A549 treated with Hydrocortisone at 1 μM for 4 hours (cell line): ENCODE data around the gene ITPR2. TPM values are rescaled to one million over a fixed set of nuclear protein-coding genes. Genes with fewer than 3 reads are reported as not detected.

ENCODE experiments used
- total RNA-seq: library from RNA; stranded (reverse); fragments of 200-300 nt; extraction: Qiagen RNA extraction; gene quantifications from 5 replicates; pipeline ENCODE4 v1.2.3, GENCODE V29; 2022

Gene ITPR2
- 1.6 to 3.3 TPM (median 2.8 TPM) in 5 replicates for total RNA-seq

GRCh38 chr12:26832822-26833742 lies at the start of gene ITPR2:
Gene ITPR2, minus strand, starts transcription at chr12:26833194. Its CDS starts 413 bp downstream, at chr12:26832781.

Other genes starting within 250 kb of the ITPR2 start
- 19.5 to 34.7 TPM (median 21.9 TPM) in 5 replicates for gene INTS13, start 104.8 kb upstream of the ITPR2 start, total RNA-seq
- 24.9 to 34.0 TPM (median 26.0 TPM) in 5 replicates for gene FGFR1OP2, start 105.3 kb upstream of the ITPR2 start, total RNA-seq
- gene TM7SF3, start 181.2 kb upstream of the ITPR2 start, total RNA-seq = 75.3 to 82.3 TPM (median 77.0 TPM) in 5 replicates
- 20.9 to 30.9 TPM (median 28.6 TPM) in 5 replicates for gene MED21, start 189.4 kb upstream of the ITPR2 start, total RNA-seq
- not detected in 5 replicates for gene C12orf71, start 249.4 kb upstream of the ITPR2 start, total RNA-seq